Ascending aorta (tissue), 2 donors: ENCODE results near the gene CCDC174. TPM values are rescaled to one million over a fixed set of nuclear protein-coding genes. Genes with fewer than 3 reads are reported as not detected.
A peak's percentile ranks its signal among the peaks of the same experiment; 100 is the strongest.

Experiments
- DNase-seq, 2 donors: peaks; one replicate each; pipeline ENCODE4 v3.0.0-alpha.2; 2019; ENCODE audit warnings: low spot score in 2 of 2
- H3K27ac ChIP-seq, 2 donors: fragments of 200-600 bp; sonication (generic); one replicate each; pipeline ENCODE4 v1.5.1; 2016 to 2017; ENCODE audit warnings: mild to moderate bottlenecking in 1 of 2
- H3K27me3 ChIP-seq: fragments of 200-600 bp; sonication (generic); one replicate; pipeline ENCODE4 v1.5.1; 2017
- H3K36me3 ChIP-seq, 2 donors: fragments of 200-600 bp; sonication (generic); one replicate each; pipeline ENCODE4 v1.5.1; 2016
- H3K4me1 ChIP-seq, 2 donors: fragments of 200-600 bp; sonication (generic); one replicate each; pipeline ENCODE4 v1.5.1; 2016 to 2017; ENCODE audit warnings: mild to moderate bottlenecking in 1 of 2
- H3K4me3 ChIP-seq, 2 donors: fragments of 200-600 bp; sonication (generic); one replicate each; pipeline ENCODE4 v1.5.1; 2016 to 2017; ENCODE audit warnings: mild to moderate bottlenecking in 1 of 2
- H3K9me3 ChIP-seq, 2 donors: fragments of 200-600 bp; sonication (generic); one replicate each; pipeline ENCODE4 v1.5.1; 2016
- intact Hi-C: fragments of 100-400 bp; cut with DNase I; formaldehyde crosslinking; loops from one replicate; pipeline ENCODE4 v1.15.1; 2023
- total RNA-seq: library from RNA; depleted of rRNA; stranded (reverse); fragments of >200 nt; gene quantifications from one replicate; pipeline ENCODE4 v1.1.0, GENCODE V29; 2016
- TF ChIP-seq, protein P1 (sequence below), 3 experiments: fragments of 200-600 bp in 2 of 3; fragments of 450-650 bp in 1 of 3; sonication (generic) in 2 of 3; IDR thresholded peaks; one replicate each; pipeline ENCODE4 v1.5.1; 2016 to 2019; ENCODE audit warnings: antibody characterized with exemption in 3 of 3, mild to moderate bottlenecking in 1 of 3, moderate library complexity in 1 of 3

CCDC174 gene
- total RNA-seq, 1 donor from 2014 or later: 5.5 TPM

DNA sequence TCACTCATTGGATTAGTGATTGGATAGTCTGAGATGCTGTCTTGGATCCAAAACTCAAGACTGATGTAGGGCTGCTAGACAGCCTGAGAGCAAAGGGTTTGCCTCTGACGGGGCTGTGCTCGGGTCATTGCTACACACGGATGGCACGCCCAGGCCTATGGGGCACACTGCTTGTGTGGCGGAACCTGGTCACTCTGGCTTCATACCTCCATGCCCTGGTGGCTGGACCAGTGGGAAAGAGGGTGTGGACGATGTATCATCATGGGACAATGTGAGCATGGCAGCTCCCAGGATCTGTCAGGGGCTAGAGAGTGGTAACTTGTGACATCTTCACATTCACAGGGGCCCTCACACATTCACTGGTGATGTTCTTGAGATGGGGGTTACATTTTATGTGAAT is 18.1 kb upstream of the CCDC174 start:
- H3K9me3 ChIP-seq: no peaks in the 10 kb centered on the region
- H3K27me3 ChIP-seq: no peaks in the 10 kb centered on the region
- peak in 1 of 2 donors; percentile 59 for DNase-seq
- no peak overlapping the region for H3K4me3 ChIP-seq
- TF ChIP-seq, protein P1, sequence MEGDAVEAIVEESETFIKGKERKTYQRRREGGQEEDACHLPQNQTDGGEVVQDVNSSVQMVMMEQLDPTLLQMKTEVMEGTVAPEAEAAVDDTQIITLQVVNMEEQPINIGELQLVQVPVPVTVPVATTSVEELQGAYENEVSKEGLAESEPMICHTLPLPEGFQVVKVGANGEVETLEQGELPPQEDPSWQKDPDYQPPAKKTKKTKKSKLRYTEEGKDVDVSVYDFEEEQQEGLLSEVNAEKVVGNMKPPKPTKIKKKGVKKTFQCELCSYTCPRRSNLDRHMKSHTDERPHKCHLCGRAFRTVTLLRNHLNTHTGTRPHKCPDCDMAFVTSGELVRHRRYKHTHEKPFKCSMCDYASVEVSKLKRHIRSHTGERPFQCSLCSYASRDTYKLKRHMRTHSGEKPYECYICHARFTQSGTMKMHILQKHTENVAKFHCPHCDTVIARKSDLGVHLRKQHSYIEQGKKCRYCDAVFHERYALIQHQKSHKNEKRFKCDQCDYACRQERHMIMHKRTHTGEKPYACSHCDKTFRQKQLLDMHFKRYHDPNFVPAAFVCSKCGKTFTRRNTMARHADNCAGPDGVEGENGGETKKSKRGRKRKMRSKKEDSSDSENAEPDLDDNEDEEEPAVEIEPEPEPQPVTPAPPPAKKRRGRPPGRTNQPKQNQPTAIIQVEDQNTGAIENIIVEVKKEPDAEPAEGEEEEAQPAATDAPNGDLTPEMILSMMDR (IDR thresholded peaks at IDR 0.05): no peak
- no peak overlapping the region for H3K27ac ChIP-seq
- no peaks in the 10 kb centered on the region for H3K4me1 ChIP-seq
- H3K36me3 ChIP-seq: no peaks in the 10 kb centered on the region
- intact Hi-C loops: no loop called here

DNA sequence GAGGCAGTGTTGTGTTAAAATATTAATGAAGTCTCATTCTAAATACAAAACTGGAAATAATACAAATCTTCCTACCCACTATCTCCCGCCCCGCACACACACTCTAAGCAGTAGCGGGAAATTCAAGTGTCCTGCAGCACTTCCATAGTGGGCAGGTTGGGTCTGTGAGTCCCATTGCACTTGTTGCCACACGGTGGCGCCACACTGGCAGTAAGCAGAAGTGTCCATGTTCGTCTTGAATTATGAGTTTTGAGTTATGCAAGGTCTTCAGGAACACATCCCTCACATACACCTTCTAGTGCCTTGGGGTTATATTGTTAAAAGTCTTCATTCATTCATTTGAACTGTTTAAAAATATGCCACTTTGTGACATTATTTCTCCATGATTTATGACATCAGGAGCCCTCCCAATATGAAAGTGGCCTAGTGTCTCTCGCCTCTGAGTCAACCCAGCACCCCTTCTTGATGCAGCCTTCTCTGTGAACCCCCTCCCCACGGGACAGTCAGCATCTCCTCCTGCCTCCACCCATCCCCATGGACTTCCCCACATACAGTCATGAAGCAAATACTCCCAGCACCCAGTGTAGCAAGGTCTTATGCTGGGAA is 17.6 kb upstream of the CCDC174 start:
- H3K4me1 ChIP-seq: no peaks in the 10 kb centered on the region
- TF ChIP-seq, protein P1 (IDR thresholded peaks at IDR 0.05): peak; percentile 33 to 55 (median 38)
- intact Hi-C loops: no loop called here
- DNase-seq: peak in 1 of 2 donors; percentile 66
- no peaks in the 10 kb centered on the region for H3K27me3 ChIP-seq
- H3K36me3 ChIP-seq: no peaks in the 10 kb centered on the region
- no peak overlapping the region for H3K27ac ChIP-seq
- H3K9me3 ChIP-seq: no peaks in the 10 kb centered on the region
- no peak overlapping the region for H3K4me3 ChIP-seq

DNA sequence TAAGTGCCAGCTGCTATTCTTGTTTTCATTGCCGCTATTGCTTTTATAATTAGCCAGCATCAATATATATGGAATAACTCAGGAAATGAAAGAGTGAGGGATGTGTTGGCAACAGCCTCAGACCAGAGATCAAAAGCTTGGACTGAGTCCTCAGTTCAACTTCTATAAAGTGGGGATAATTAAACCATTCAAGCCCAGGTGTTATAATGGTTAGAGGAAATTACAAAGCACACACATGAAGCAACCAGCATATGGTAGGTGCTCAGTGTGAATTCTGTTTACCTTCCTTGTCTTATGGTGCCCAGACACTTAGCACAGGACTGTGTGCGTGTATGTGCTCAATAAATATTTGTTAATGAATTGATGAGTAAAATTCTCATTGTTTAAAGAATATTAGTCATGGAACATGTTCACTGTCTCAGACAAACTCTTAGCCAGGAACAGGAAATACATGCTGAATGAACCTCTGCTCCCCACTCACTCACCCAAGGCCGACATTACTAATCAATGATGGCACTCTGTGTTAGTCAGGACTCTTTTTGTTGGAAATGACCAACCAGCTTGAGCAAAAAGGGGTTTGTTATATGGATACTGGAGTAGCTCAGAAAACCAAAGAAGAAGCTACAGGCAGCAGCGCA is 16.7 kb upstream of the CCDC174 start:
- TF ChIP-seq, protein P1 (IDR thresholded peaks at IDR 0.05): no peak

DNA sequence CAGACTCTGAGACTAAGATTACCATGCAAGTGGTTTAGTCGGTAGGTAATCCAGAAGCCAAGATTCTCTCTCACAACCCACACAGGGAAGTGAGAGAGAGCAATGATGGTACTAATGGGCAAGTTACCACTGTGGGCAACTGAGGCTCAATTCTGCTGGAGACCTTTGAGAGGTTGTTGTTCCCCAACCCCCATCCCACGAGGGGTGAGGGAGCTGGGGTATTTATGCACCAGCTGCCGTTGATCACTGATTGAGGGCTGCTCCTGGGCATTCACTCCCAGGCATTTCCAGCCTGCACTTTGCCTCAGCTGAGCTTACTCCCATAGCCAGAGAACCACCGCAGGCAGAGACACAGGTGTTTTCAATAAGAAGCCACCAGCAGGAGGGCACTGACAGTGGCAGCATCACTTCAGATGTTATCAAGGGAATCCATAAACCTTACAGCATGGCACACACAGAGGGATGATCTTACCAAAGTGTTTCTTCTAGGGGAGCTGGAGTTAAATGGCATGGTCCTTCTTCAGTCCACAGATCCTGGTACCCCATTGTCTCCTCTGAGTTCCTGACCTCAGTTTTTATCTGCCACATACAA is 15.0 kb upstream of the CCDC174 start:
- DNase-seq: peak in 1 of 2 donors; percentile 7
- Histone ChIP-seq H3K4me1 (no peaks in the 10 kb centered on the region), H3K27me3 (no peaks in the 10 kb centered on the region), H3K9me3 (no peaks in the 10 kb centered on the region), H3K36me3 (no peaks in the 10 kb centered on the region), H3K27ac (no peak overlapping the region), H3K4me3 (no peak overlapping the region)
- TF ChIP-seq, protein P1 (IDR thresholded peaks at IDR 0.05): no peak
- intact Hi-C loops: no loop called here

More for the DNA sequence above, 16.7 kb upstream of the CCDC174 start:
- Histone ChIP-seq H3K4me1 (no peaks in the 10 kb centered on the region), H3K4me3 (no peak overlapping the region), H3K9me3 (no peaks in the 10 kb centered on the region), H3K36me3 (no peaks in the 10 kb centered on the region), H3K27me3 (no peaks in the 10 kb centered on the region), H3K27ac (no peak overlapping the region)
- DNase-seq: no peak
- intact Hi-C loops: no loop called here

DNA sequence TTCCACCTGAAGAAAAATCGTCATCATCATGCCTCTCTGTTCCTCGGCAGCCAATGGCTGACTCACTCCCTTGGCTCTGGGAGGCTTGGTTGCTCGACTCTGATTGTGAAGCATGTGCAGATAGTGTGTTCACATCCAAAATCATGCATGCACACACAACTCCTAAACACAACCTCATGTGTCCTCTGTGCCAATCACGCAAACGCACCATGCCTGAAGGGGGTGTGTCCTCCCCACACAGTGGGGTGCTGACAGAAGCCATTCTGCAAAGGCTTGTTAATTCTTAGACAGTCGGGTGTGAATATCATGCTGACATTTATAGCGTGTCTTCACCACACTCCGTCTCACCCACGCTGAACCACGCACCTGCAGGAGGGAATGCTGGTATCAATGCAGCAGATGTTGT is 11.4 kb upstream of the CCDC174 start:
- DNase-seq: peak in 1 of 2 donors; percentile 9
- H3K27me3 ChIP-seq: no peaks in the 10 kb centered on the region
- H3K9me3 ChIP-seq: no peaks in the 10 kb centered on the region
- no peaks in the 10 kb centered on the region for H3K4me1 ChIP-seq
- H3K36me3 ChIP-seq: no peaks in the 10 kb centered on the region
- no peak overlapping the region for H3K4me3 ChIP-seq
- intact Hi-C loops: no loop called here
- TF ChIP-seq, protein P1 (IDR thresholded peaks at IDR 0.05): no peak
- H3K27ac ChIP-seq: no peak overlapping the region
